Stimulated activated CD8-positive, alpha-beta memory T cell treated with anti-CD3 and anti-CD28 coated beads, Interleukin-7, amount 100 ng/mL, for 4 hours (primary cell): ENCODE measurements around the gene CELF6.
A peak's percentile ranks its signal among the peaks of the same experiment; 100 is the strongest.
"Not testable (repeated sequence)": the region's sequence is repeated elsewhere in the genome, so short reads cannot be mapped to it uniquely, and the experiment has no call there.

Source experiments
- DNase-seq, 2 donors: peaks; one replicate each; pipeline ENCODE4 v3.0.0-alpha.2; 2020; ENCODE audit warnings: low read depth in 2 of 2

CELF6 gene

DNA sequence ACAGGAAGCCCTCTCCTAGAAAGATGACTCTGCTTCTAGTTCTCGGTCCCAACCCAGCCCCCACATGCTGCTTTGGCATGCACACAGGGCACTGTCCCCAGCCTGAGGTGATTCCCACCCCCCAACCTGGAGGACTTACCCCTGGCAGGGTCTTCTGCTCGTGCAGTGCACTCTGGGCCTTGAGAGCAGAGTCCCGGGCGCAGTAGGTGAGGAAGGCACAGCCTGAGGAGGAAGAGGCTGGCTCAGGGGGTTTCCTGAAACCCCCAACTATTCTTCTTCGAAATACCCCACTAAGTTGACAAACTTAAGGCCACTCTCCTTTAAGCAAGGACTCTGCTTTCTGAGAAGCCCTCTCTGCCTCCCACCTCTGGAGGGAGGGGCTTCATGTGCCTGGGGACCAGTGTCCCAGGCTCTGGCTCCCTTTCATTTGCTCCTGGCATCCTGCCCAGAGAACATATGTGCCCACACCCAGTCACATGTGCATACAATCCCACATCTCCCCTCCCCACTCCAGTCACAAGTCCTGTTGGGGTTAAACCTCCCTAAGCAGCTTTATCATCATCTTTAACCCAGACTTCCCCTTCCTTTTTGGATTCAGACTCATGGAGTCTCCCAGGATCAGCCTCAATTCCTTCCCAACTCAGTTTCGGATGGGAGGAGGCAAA, 4.1 kb downstream of the CELF6 start:
- DNase-seq = no peak

- DNase-seq = no peak
Measured at GRCh38 chr15:72313881-72314280, 6.1 kb downstream of the CELF6 start.

- no peak for DNase-seq
Measured at GRCh38 chr15:72313448-72313840, 6.5 kb downstream of the CELF6 start.

DNA sequence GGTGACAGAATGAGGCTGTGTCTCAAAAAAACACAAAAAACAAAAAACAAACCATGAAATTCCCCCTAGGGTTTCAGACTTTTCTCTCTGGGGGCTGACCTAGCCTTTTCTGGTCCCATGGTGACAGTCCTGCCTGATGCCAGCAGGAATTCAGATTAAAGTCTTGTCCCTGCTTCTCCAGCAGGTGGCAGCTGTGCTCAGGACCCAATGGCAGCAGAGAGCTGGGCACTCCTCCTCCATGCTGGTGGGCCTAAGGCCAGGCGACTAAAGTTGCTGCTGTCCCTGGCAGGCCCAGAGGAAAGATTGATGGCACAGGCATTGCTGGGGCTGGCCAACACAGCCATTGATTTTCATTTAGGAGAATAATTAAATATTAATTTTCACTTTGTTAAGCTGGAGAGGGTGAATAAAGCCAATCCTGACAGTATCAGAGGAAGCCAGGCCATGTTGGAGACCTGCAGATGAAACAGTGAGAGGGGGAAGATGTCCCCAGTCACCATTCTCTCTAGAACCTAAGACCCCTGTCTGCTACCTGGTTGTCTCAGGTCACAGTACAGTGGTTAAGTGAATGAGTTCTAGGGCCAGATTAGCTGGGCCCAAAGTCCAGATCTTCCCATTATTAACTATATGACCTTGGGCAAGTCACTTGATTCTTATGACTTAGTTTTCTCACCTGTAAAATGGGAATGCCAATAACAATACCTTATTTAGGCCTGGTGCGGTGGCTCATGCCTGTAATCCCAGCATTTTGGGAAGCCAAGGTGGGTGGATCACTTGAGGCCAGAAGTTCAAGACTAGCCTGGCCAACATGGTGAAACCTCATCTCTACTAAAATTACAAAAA, 7.1 kb downstream of the CELF6 start:
- peak; percentile 21 to 32 for DNase-seq

GRCh38 chr15:72307026-72307425, 12.9 kb downstream of the CELF6 start:
- no peak for DNase-seq

- peak; percentile 17 to 28 for DNase-seq
Measured at GRCh38 chr15:72306211-72306785, 13.7 kb downstream of the CELF6 start.

DNA sequence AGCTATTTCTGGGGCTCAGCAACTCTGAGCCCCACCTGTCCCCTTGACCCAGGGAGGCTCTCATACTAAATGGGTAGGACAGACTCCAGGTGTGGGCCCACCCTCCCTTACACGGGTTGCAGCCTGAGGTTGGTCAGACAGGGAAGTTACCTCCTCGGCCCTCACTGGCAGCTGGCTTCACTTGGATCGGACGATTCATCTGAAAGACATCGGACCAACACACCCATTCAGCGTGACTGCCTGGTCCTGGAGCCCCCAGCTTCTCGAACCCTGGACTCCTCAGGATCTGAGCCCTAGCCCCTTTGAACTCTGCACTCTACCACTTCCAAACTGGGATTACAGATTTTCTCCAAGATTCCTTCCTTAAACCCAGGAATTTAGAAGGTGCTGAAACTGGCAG, 15.4 kb downstream of the CELF6 start:
- DNase-seq = no peak

DNA sequence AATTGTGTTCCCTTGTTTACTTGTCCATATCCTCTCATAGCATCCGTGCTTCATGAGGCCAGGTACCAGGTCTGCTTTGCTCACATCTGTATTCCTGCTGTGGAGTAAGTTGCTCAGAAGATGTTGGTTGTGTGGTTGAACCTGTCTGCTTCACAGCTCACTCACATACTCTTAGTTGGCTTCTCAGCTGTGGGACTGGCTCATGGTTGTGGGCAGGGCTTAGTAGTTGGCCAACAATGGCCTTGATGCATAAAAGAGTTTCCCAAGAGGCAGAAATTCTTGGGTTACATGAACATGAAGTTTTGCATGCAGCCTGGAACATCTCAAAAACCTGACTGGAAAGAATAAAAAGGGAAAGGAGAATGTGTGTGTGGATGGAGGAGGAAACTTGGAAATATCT, 17.0 kb downstream of the CELF6 start:
- no peak for DNase-seq

DNA sequence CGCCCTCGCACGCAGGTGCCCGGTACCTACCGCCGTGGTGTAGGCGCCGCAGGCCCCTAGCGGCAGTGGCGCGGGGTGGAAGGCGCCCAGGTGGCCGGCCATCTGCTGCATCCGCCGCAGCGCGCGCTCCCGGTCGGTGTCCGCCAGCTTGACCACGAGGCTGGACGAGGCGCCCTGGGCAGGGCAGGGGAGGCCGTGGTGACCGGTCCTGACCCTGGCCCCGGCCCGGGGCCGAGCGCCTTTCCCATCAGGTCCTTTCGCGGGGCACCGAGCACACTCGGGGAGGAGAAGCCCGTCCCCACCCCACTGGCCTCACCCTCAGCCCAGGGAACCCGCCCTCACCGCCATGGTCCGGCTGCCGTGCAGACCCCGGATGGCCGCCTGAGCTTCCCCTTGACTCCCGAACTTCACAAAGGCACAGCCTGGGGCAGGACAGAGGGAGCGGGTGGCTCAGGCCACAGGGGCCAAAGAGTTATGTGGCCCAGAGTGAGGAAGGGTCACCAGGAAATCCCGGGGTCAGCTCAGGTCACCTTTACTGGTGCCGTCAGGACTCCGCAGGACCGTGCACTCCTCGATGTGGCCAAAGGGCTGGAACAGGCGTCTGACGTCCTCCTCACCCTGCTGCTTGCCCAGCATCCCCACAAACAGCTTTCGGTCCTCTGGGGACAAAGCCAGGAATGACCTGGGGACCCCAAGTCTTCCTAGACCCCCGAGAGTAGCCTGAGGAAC, 30.2 kb downstream of the CELF6 start:
- DNase-seq = no peak

- DNase-seq = no peak
Measured at GRCh38 chr15:72288796-72289596, 31.0 kb downstream of the CELF6 start.

DNA sequence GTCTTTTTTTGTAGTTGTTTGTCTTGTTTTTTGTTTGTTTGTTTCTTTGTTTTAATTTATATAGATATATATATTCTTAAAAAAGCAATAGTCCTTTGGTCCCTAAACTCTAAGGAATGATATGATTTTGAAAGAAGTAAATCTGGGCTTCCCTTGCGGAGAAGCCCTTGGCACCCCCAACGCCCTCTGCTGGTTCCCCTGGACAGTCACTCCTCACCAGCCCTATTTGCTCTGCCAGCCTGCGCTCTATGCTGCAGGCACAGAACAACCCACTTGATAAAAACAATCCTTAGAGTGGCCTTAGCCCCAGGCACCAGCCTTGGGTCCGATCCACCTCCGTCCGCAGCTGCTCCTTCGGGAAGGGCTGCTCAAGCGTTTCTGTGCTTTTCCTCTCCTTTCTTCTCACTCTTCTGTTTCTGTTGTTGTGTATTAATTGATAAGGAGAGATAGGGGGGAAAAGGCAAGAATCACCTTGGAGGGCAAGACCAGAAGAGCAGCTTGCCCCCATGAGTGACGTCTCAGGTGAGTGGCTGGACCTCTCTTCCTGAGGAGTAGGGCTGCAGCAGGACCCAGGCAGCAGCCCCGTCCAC, 33.9 kb downstream of the CELF6 start:
- DNase-seq = peak; percentile 5 to 21

DNA sequence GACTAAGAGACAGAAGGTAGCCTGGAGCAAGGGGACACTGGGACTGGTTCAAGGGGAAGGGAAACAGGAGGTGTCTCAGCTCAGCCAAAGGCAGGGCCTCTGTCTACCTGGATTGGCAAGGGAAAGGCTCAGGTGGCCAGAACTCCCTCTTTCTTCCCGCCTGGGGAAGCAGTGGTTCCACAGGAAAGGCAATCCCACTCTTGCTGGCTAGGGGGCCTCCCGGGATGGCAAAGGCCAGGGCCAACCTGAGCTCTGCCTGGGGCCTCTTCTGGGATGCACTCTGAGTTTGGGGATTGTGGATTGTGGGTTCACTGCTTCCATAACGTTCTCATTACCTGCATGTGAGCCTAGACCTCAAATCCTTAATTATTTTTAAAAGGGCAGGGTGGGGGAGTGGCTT, 34.6 kb downstream of the CELF6 start:
- no peak for DNase-seq

DNA sequence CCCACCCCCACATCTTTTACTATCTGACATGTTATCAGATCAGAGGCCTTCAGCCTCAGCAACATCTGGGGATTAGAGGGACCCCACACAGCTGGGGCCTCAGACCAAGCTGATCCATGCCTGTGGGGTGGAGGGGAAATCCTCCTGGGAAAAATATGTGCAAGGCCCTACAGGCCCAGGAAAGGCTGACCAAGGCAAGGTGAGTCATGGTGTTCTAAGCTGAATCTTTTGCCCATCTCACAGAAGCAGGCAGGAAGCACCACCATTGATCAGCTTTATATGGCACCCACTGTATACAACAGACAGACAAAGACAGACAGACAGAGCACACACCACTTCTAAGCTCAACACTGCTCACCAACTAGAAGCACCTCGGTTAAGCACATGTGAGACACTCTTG, 35.2 kb downstream of the CELF6 start:
- DNase-seq = no peak

- no peak for DNase-seq
Measured at GRCh38 chr15:72281713-72282112, 38.2 kb downstream of the CELF6 start.

GRCh38 chr15:72280751-72281150, 39.2 kb downstream of the CELF6 start:
- DNase-seq = no peak

DNA sequence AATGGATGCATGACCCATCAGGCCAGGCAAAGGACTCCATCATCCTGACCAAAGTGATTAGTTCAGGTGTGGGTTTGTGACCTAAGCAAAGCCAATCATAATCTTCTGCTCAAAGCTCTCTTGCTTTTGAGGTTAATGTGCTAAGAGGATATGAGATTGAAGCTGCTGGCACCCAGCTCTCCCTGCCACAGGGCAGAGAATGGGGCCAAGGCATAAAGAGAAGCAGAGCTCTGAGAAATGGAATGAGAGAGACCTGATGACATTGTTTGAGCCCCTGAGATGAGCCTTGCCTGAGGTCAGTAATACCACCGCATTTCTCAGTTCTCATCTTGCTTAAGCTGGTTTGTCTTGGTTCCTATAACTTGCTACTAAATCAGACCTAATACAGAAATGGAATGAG, 41.2 kb downstream of the CELF6 start:
- DNase-seq = no peak

- DNase-seq = no peak
Measured at GRCh38 chr15:72276326-72276700, 43.6 kb downstream of the CELF6 start.

DNA sequence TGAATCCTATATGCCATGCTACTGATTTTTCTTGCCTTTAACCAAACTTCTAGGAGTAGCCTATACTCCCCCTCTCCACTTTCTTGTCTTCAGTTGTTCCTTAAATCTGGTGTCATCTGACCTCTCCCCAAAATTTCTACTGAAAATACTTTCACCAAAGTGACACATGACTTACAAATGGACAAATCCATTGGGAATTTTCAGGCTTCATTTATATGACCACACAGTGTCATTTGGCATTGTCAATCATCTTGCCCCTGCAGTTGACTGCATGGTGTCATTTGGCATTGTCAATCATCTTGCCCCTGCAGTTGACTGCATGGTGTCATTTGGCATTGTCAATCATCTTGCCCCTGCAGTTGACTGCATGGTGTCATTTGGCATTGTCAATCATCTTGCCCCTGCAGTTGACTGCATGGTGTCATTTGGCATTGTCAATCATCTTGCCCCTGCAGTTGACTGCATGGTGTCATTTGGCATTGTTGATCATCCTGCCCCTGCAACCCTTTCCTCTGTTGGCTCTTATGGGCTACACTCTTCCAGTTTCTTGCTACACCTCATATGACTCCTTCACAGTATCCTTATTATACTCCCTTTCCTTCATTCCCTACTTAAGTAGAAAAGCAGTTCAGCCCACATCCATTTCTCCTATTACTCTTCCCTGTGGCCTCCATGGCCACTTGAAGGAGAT, 44.2 kb downstream of the CELF6 start:
- DNase-seq = not testable (repeated sequence)

DNA sequence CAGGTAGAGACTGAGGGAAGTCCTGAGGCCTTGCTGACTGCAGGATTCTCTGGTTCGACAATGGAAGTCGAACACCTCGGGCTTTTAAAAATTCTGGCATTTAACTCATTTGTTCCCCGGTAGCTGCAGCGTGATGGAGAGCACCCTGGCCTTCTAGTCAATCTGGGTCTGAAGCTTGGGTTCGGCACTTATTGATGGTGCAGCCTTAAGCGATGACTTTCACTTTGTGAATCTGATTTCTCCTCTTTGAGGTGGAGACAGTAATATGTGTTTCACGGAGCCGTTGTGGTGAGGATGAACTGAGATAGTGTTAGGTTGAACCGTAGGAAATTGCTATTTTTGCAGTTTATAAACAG, 47.0 kb downstream of the CELF6 start:
- DNase-seq = no peak

- DNase-seq = peak; percentile 98 to 99
Measured at GRCh38 chr15:72272213-72272996, 47.6 kb downstream of the CELF6 start, which contains the start of gene PARP6. Gene PARP6, minus strand, starts transcription at chr15:72272554. Its CDS starts 5,077 bp downstream, at chr15:72267477.
